ENCODE data around the gene KLHDC3.

The KLHDC3 gene

GRCh38 chr6:43059168-43060033, 45.4 kb downstream of the KLHDC3 start, which contains the start of the genes KLC4 and MRPL2:
TSS of gene KLC4 (plus strand) at chr6:43059631. CDS start at chr6:43061336, 1,705 bp downstream.
TSS of gene MRPL2 (minus strand) at chr6:43059434. CDS start at chr6:43059381, 53 bp downstream.
- ATAC-seq (peak; percentile 96), DNase-seq (peak; percentile 95)

GRCh38 chr6:43060034-43060754, 46.1 kb downstream of the KLHDC3 start:
- ATAC-seq = no peak
- no peak for DNase-seq

- ATAC-seq (no peak), DNase-seq (no peak)
These were observed 46.9 kb downstream of the KLHDC3 start for GRCh38 chr6:43060755-43061633.

GRCh38 chr6:43061861-43062260, 47.8 kb downstream of the KLHDC3 start:
- DNase-seq (no peak), ATAC-seq (no peak)

GRCh38 chr6:43062818-43063217, 48.8 kb downstream of the KLHDC3 start:
- DNase-seq = no peak
- ATAC-seq = no peak

GRCh38 chr6:43070028-43070632, 56.1 kb downstream of the KLHDC3 start:
- DNase-seq (peak; percentile 14), ATAC-seq (no peak)

Data from stimulated activated naive CD8-positive, alpha-beta T cell treated with anti-CD3 and anti-CD28 coated beads, Interleukin-15, Interleukin-2, amounts not matched to agents 100 U/mL and 50 U/mL, for 24 hours (primary cell).